Measurements from ENCODE around the gene MDH2.
"Not testable (repeated sequence)": the region's sequence is repeated elsewhere in the genome, so short reads cannot be mapped to it uniquely, and the experiment has no call there.

Gene MDH2

GRCh38 chr7:76018520-76018919, 29.4 kb upstream of the MDH2 start:
- not testable (repeated sequence) for H3K4me3 ChIP-seq (ENCODE audit: low read depth, low read length); H3K9ac ChIP-seq (ENCODE audit: low read length); H3K9me3 ChIP-seq (ENCODE audit: control insufficient read depth, insufficient read depth, low read depth, low read length); H3K27me3 ChIP-seq (ENCODE audit: control insufficient read depth, insufficient read depth, low read length); H3K27ac ChIP-seq (ENCODE audit: low read depth, low read length); H3K4me1 ChIP-seq (ENCODE audit: control insufficient read depth, insufficient read depth, low read length)
- peaks cover 32% of the 10 kb centered on the region for H3K36me3 ChIP-seq (ENCODE audit: control insufficient read depth, insufficient read depth, low read length)

GRCh38 chr7:76020031-76020714, 27.7 kb upstream of the MDH2 start:
- Histone ChIP-seq H3K4me1 (ENCODE audit: control insufficient read depth, insufficient read depth, low read length) (no peaks in the 10 kb centered on the region), H3K9me3 (ENCODE audit: control insufficient read depth, insufficient read depth, low read depth, low read length) (no peaks in the 10 kb centered on the region), H3K27me3 (ENCODE audit: control insufficient read depth, insufficient read depth, low read length) (no peaks in the 10 kb centered on the region), H3K36me3 (ENCODE audit: control insufficient read depth, insufficient read depth, low read length) (peaks cover 30% of the 10 kb centered on the region), H3K4me3 (ENCODE audit: low read depth, low read length) (no peak overlapping the region), H3K9ac (ENCODE audit: low read length) (no peak overlapping the region), H3K27ac (ENCODE audit: low read depth, low read length) (no peak overlapping the region)

- Histone ChIP-seq H3K4me1 (ENCODE audit: control insufficient read depth, insufficient read depth, low read length) (no peaks in the 10 kb centered on the region), H3K4me3 (ENCODE audit: low read depth, low read length) (no peak overlapping the region), H3K9me3 (ENCODE audit: control insufficient read depth, insufficient read depth, low read depth, low read length) (no peaks in the 10 kb centered on the region), H3K36me3 (ENCODE audit: control insufficient read depth, insufficient read depth, low read length) (peaks cover 21% of the 10 kb centered on the region), H3K27me3 (ENCODE audit: control insufficient read depth, insufficient read depth, low read length) (no peaks in the 10 kb centered on the region), H3K27ac (ENCODE audit: low read depth, low read length) (no peak overlapping the region), H3K9ac (ENCODE audit: low read length) (no peak overlapping the region)
Observed at GRCh38 chr7:76022026-76022780, 25.7 kb upstream of the MDH2 start.

- no peaks in the 10 kb centered on the region for H3K27me3 ChIP-seq (ENCODE audit: control insufficient read depth, insufficient read depth, low read length)
- no peak overlapping the region for H3K9ac ChIP-seq (ENCODE audit: low read length)
- H3K4me3 ChIP-seq (ENCODE audit: low read depth, low read length): no peak overlapping the region
- H3K9me3 ChIP-seq (ENCODE audit: control insufficient read depth, insufficient read depth, low read depth, low read length): no peaks in the 10 kb centered on the region
- H3K4me1 ChIP-seq (ENCODE audit: control insufficient read depth, insufficient read depth, low read length): no peaks in the 10 kb centered on the region
- H3K36me3 ChIP-seq (ENCODE audit: control insufficient read depth, insufficient read depth, low read length): peaks cover 21% of the 10 kb centered on the region
- no peak overlapping the region for H3K27ac ChIP-seq (ENCODE audit: low read depth, low read length)
Observed at GRCh38 chr7:76023002-76023401, 24.9 kb upstream of the MDH2 start.

GRCh38 chr7:76029682-76030081, 18.2 kb upstream of the MDH2 start:
- H3K4me1 ChIP-seq (ENCODE audit: control insufficient read depth, insufficient read depth, low read length); H3K9me3 ChIP-seq (ENCODE audit: control insufficient read depth, insufficient read depth, low read depth, low read length); H3K36me3 ChIP-seq (ENCODE audit: control insufficient read depth, insufficient read depth, low read length); H3K27ac ChIP-seq (ENCODE audit: low read depth, low read length); H3K4me3 ChIP-seq (ENCODE audit: low read depth, low read length); H3K27me3 ChIP-seq (ENCODE audit: control insufficient read depth, insufficient read depth, low read length); H3K9ac ChIP-seq (ENCODE audit: low read length): not testable (repeated sequence)

GRCh38 chr7:76031964-76032363, 15.9 kb upstream of the MDH2 start:
- Histone ChIP-seq H3K27me3 (ENCODE audit: control insufficient read depth, insufficient read depth, low read length) (no peaks in the 10 kb centered on the region), H3K9ac (ENCODE audit: low read length) (no peak overlapping the region), H3K36me3 (ENCODE audit: control insufficient read depth, insufficient read depth, low read length) (peaks cover 6% of the 10 kb centered on the region), H3K27ac (ENCODE audit: low read depth, low read length) (no peak overlapping the region), H3K9me3 (ENCODE audit: control insufficient read depth, insufficient read depth, low read depth, low read length) (no peaks in the 10 kb centered on the region), H3K4me3 (ENCODE audit: low read depth, low read length) (no peak overlapping the region), H3K4me1 (ENCODE audit: control insufficient read depth, insufficient read depth, low read length) (no peaks in the 10 kb centered on the region)

GRCh38 chr7:76037310-76037709, 10.6 kb upstream of the MDH2 start:
- Histone ChIP-seq H3K9me3 (ENCODE audit: control insufficient read depth, insufficient read depth, low read depth, low read length) (no peaks in the 10 kb centered on the region), H3K27ac (ENCODE audit: low read depth, low read length) (no peak overlapping the region), H3K4me1 (ENCODE audit: control insufficient read depth, insufficient read depth, low read length) (no peaks in the 10 kb centered on the region), H3K4me3 (ENCODE audit: low read depth, low read length) (no peak overlapping the region), H3K9ac (ENCODE audit: low read length) (no peak overlapping the region), H3K36me3 (ENCODE audit: control insufficient read depth, insufficient read depth, low read length) (peaks cover 5% of the 10 kb centered on the region; the same call in 1 of the 2 replicates), H3K27me3 (ENCODE audit: control insufficient read depth, insufficient read depth, low read length) (no peaks in the 10 kb centered on the region)

GRCh38 chr7:76040126-76040525, 7.8 kb upstream of the MDH2 start:
- H3K9me3 ChIP-seq (ENCODE audit: control insufficient read depth, insufficient read depth, low read depth, low read length): no peaks in the 10 kb centered on the region
- H3K9ac ChIP-seq (ENCODE audit: low read length): no peak overlapping the region
- H3K36me3 ChIP-seq (ENCODE audit: control insufficient read depth, insufficient read depth, low read length): peaks cover 5% of the 10 kb centered on the region; the same call in 1 of the 2 replicates
- no peak overlapping the region for H3K4me3 ChIP-seq (ENCODE audit: low read depth, low read length)
- H3K27ac ChIP-seq (ENCODE audit: low read depth, low read length): no peak overlapping the region
- no peaks in the 10 kb centered on the region for H3K27me3 ChIP-seq (ENCODE audit: control insufficient read depth, insufficient read depth, low read length)
- no peaks in the 10 kb centered on the region; the same call in 1 of the 2 replicates for H3K4me1 ChIP-seq (ENCODE audit: control insufficient read depth, insufficient read depth, low read length)

- Histone ChIP-seq H3K36me3 (ENCODE audit: control insufficient read depth, insufficient read depth, low read length) (peaks cover 3% of the 10 kb centered on the region; the same call in 1 of the 2 replicates), H3K4me3 (ENCODE audit: low read depth, low read length) (no peak overlapping the region), H3K27ac (ENCODE audit: low read depth, low read length) (no peak overlapping the region), H3K9me3 (ENCODE audit: control insufficient read depth, insufficient read depth, low read depth, low read length) (no peaks in the 10 kb centered on the region), H3K4me1 (ENCODE audit: control insufficient read depth, insufficient read depth, low read length) (peaks cover 5% of the 10 kb centered on the region), H3K9ac (ENCODE audit: low read length) (no peak overlapping the region), H3K27me3 (ENCODE audit: control insufficient read depth, insufficient read depth, low read length) (no peaks in the 10 kb centered on the region)
Observed at GRCh38 chr7:76044375-76044865, 3.5 kb upstream of the MDH2 start.

- H3K27me3 ChIP-seq (ENCODE audit: control insufficient read depth, insufficient read depth, low read length): no peaks in the 10 kb centered on the region
- peak overlapping the region; percentile 81 for H3K27ac ChIP-seq (ENCODE audit: low read depth, low read length)
- peaks cover 5% of the 10 kb centered on the region for H3K4me1 ChIP-seq (ENCODE audit: control insufficient read depth, insufficient read depth, low read length)
- H3K4me3 ChIP-seq (ENCODE audit: low read depth, low read length): peak overlapping the region; percentile 99
- H3K36me3 ChIP-seq (ENCODE audit: control insufficient read depth, insufficient read depth, low read length): peaks cover 12% of the 10 kb centered on the region
- peak overlapping the region; percentile 96 for H3K9ac ChIP-seq (ENCODE audit: low read length)
- no peaks in the 10 kb centered on the region for H3K9me3 ChIP-seq (ENCODE audit: control insufficient read depth, insufficient read depth, low read depth, low read length)
Observed at GRCh38 chr7:76047305-76047810, 548 bp upstream of the MDH2 start.

- H3K4me1 ChIP-seq (ENCODE audit: control insufficient read depth, insufficient read depth, low read length): peaks cover 5% of the 10 kb centered on the region
- H3K4me3 ChIP-seq (ENCODE audit: low read depth, low read length): peak overlapping the region; percentile 99
- H3K27me3 ChIP-seq (ENCODE audit: control insufficient read depth, insufficient read depth, low read length): no peaks in the 10 kb centered on the region
- peak overlapping the region; percentile 96 for H3K9ac ChIP-seq (ENCODE audit: low read length)
- H3K9me3 ChIP-seq (ENCODE audit: control insufficient read depth, insufficient read depth, low read depth, low read length): no peaks in the 10 kb centered on the region
- peak overlapping the region; percentile 81 for H3K27ac ChIP-seq (ENCODE audit: low read depth, low read length)
- H3K36me3 ChIP-seq (ENCODE audit: control insufficient read depth, insufficient read depth, low read length): peaks cover 22% of the 10 kb centered on the region
Observed at GRCh38 chr7:76048668-76048988, 722 bp downstream of the MDH2 start.

Measured in HUES6 (cell line).